ENCODE measurements around the gene AMH.

The AMH gene

GRCh38 chr19:2232286-2233151 is 16.6 kb upstream of the AMH start:
- DNase-seq: no peak
- in situ Hi-C loops (cut with MboI; ENCODE audit: low pct_unique_long_range_greater_than_20kb, low sequenced_read_pairs): no loop called here

- in situ Hi-C loops (cut with MboI; ENCODE audit: low pct_unique_long_range_greater_than_20kb, low sequenced_read_pairs): no loop called here
- DNase-seq: no peak
Measured at GRCh38 chr19:2233601-2234280, 15.4 kb upstream of the AMH start.

- DNase-seq: no peak
- in situ Hi-C loops (cut with MboI; ENCODE audit: low pct_unique_long_range_greater_than_20kb, low sequenced_read_pairs): no loop called here
Measured at GRCh38 chr19:2234996-2235380, 14.1 kb upstream of the AMH start.

GRCh38 chr19:2235381-2236063 is 13.6 kb upstream of the AMH start:
- DNase-seq: no peak
- in situ Hi-C loops (cut with MboI; ENCODE audit: low pct_unique_long_range_greater_than_20kb, low sequenced_read_pairs): no loop called here

- in situ Hi-C loops (cut with MboI; ENCODE audit: low pct_unique_long_range_greater_than_20kb, low sequenced_read_pairs): no loop called here
- DNase-seq: no peak
Measured at GRCh38 chr19:2236064-2236313, 13.1 kb upstream of the AMH start.

- peak; percentile 99 for DNase-seq
- in situ Hi-C loops (cut with MboI; ENCODE audit: low pct_unique_long_range_greater_than_20kb, low sequenced_read_pairs): no loop called here
Measured at GRCh38 chr19:2236314-2237050, 12.6 kb upstream of the AMH start, which contains the start of the genes PLEKHJ1 and SF3A2. TSS of gene PLEKHJ1 (minus strand) at chr19:2236329. CDS start at chr19:2236248, 81 bp downstream. TSS of gene SF3A2 (plus strand) at chr19:2236824. CDS start at chr19:2243419, 6,595 bp downstream.

- no peak for DNase-seq
- in situ Hi-C loops (cut with MboI; ENCODE audit: low pct_unique_long_range_greater_than_20kb, low sequenced_read_pairs): no loop called here
Measured at GRCh38 chr19:2237051-2237868, 11.9 kb upstream of the AMH start.

- DNase-seq: no peak
- in situ Hi-C loops (cut with MboI; ENCODE audit: low pct_unique_long_range_greater_than_20kb, low sequenced_read_pairs): no loop called here
Measured at GRCh38 chr19:2237869-2238153, 11.3 kb upstream of the AMH start.

GRCh38 chr19:2239173-2239572 is 9.9 kb upstream of the AMH start:
- DNase-seq: no peak
- in situ Hi-C loops (cut with MboI; ENCODE audit: low pct_unique_long_range_greater_than_20kb, low sequenced_read_pairs): no loop called here

GRCh38 chr19:2239771-2240770 is 9.1 kb upstream of the AMH start:
- DNase-seq: peak; percentile 76
- in situ Hi-C loops (cut with MboI; ENCODE audit: low pct_unique_long_range_greater_than_20kb, low sequenced_read_pairs): no loop called here

GRCh38 chr19:2240881-2241760 is 8.0 kb upstream of the AMH start:
- in situ Hi-C loops (cut with MboI; ENCODE audit: low pct_unique_long_range_greater_than_20kb, low sequenced_read_pairs): no loop called here

GRCh38 chr19:2242092-2242537 is 7.0 kb upstream of the AMH start:
- in situ Hi-C loops (cut with MboI; ENCODE audit: low pct_unique_long_range_greater_than_20kb, low sequenced_read_pairs): no loop called here
- no peak for DNase-seq

More at GRCh38 chr19:2240881-2241760, 8.0 kb upstream of the AMH start:
- no peak for DNase-seq

GRCh38 chr19:2242816-2243215 is 6.3 kb upstream of the AMH start:
- DNase-seq: no peak
- in situ Hi-C loops (cut with MboI; ENCODE audit: low pct_unique_long_range_greater_than_20kb, low sequenced_read_pairs): no loop called here

GRCh38 chr19:2243274-2244124 is 5.6 kb upstream of the AMH start:
- in situ Hi-C loops (cut with MboI; ENCODE audit: low pct_unique_long_range_greater_than_20kb, low sequenced_read_pairs): no loop called here
- no peak for DNase-seq

GRCh38 chr19:2244125-2244411 is 5.1 kb upstream of the AMH start:
- no peak for DNase-seq
- in situ Hi-C loops (cut with MboI; ENCODE audit: low pct_unique_long_range_greater_than_20kb, low sequenced_read_pairs): no loop called here

- DNase-seq: no peak
- in situ Hi-C loops (cut with MboI; ENCODE audit: low pct_unique_long_range_greater_than_20kb, low sequenced_read_pairs): no loop called here
Measured at GRCh38 chr19:2244486-2244885, 4.6 kb upstream of the AMH start.
